NCI-H774 (cell line): Measurements from ENCODE around the gene TSPAN31.

Experiments used
- DNase-seq: peaks from one replicate; lab custom pipeline; 2025; lab: John Stamatoyannopoulos, UW

Gene TSPAN31

GRCh38 chr12:57783466-57783801, 38.6 kb downstream of the TSPAN31 start:
- no peak for DNase-seq

GRCh38 chr12:57783861-57784260, 39.0 kb downstream of the TSPAN31 start:
- DNase-seq, result no peak

GRCh38 chr12:57793920-57794319, 49.1 kb downstream of the TSPAN31 start:
- no peak for DNase-seq

- no peak for DNase-seq
Observed at GRCh38 chr12:57795354-57795753, 50.5 kb downstream of the TSPAN31 start.

- DNase-seq, result no peak
Observed at GRCh38 chr12:57796996-57797395, 52.2 kb downstream of the TSPAN31 start.

- DNase-seq, result no peak
Observed at GRCh38 chr12:57797933-57798332, 53.1 kb downstream of the TSPAN31 start.
